ENCODE data around the gene BPIFB3.

DNA sequence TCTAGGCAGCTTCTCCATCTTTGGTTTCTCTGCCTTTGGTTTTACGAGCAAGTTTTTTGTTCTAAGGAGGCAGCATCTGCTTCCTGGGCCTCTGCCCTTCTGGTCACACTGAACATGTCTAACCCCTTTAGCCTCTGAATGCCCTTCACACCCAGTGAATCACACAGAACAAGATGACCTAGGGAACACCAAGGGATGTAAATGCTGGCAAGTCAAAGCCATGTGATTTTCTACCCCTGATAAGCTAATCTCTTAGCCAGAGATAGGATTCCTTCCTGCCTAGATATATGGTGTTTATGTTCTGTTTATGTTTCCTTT, 29.5 kb upstream of the BPIFB3 start:
- TF ChIP-seq POLR2A (IDR thresholded peaks at IDR 0.05) (no peak), CTCF (IDR thresholded peaks at IDR 0.05) (no peak)

Measured in thyroid gland (tissue), 4 donors.